ENCODE measurements around the gene LRPPRC. TPM values are rescaled to one million over a fixed set of nuclear protein-coding genes. Genes with fewer than 3 reads are reported as not detected.
"Not testable (repeated sequence)": the region's sequence is repeated elsewhere in the genome, so short reads cannot be mapped to it uniquely, and the experiment has no call there.

The LRPPRC gene
- total RNA-seq, 6 experiments from 2014 or later: 39.6 to 53.8 (median 45.5) TPM

GRCh38 chr2:44038277-44038676 lies 42.5 kb upstream of the LRPPRC start:
- Histone ChIP-seq H3K36me3 (no peaks in the 10 kb centered on the region), H3K4me1 (no peaks in the 10 kb centered on the region), H3K4me3 (no peak overlapping the region), H3K27me3 (no peaks in the 10 kb centered on the region), H3K9me3 (no peaks in the 10 kb centered on the region), H3K27ac (no peak overlapping the region)
- 71% methylated on average over 6 of the region's 6 CpGs for WGBS (ENCODE audit: insufficient coverage, low coverage, low lambda C conversion rate, missing lambda C conversion rate)
- DNase-seq: no peak
- ATAC-seq: no peak
- intact Hi-C loops (cut with DNase I): no loop called here
- no peak for TF ChIP-seq CTCF (IDR thresholded peaks at IDR 0.05)
- TF ChIP-seq POLR2A (IDR thresholded peaks at IDR 0.05): no peak

GRCh38 chr2:44037221-44037620 lies 41.4 kb upstream of the LRPPRC start:
- H3K36me3 ChIP-seq: no peaks in the 10 kb centered on the region
- TF ChIP-seq POLR2A (IDR thresholded peaks at IDR 0.05) (no peak), CTCF (IDR thresholded peaks at IDR 0.05) (no peak)
- WGBS (ENCODE audit: insufficient coverage, low coverage, low lambda C conversion rate, missing lambda C conversion rate): 83% methylated on average over 2 of the region's 2 CpGs
- no peaks in the 10 kb centered on the region for H3K9me3 ChIP-seq
- ATAC-seq: no peak
- H3K4me3 ChIP-seq: no peak overlapping the region
- no peaks in the 10 kb centered on the region for H3K27me3 ChIP-seq
- intact Hi-C loops (cut with DNase I): no loop called here
- DNase-seq: no peak
- no peak overlapping the region for H3K27ac ChIP-seq
- no peaks in the 10 kb centered on the region for H3K4me1 ChIP-seq

- Histone ChIP-seq H3K27me3 (no peaks in the 10 kb centered on the region), H3K9me3 (no peaks in the 10 kb centered on the region), H3K36me3 (no peaks in the 10 kb centered on the region), H3K27ac (no peak overlapping the region), H3K4me1 (no peaks in the 10 kb centered on the region), H3K4me3 (no peak overlapping the region)
- intact Hi-C loops (cut with DNase I): no loop called here
- ATAC-seq (no peak), DNase-seq (no peak)
- TF ChIP-seq CTCF (IDR thresholded peaks at IDR 0.05) (no peak), POLR2A (IDR thresholded peaks at IDR 0.05) (no peak)
Observed at GRCh38 chr2:44033947-44034346, 38.2 kb upstream of the LRPPRC start.

GRCh38 chr2:44027076-44027475 lies 31.3 kb upstream of the LRPPRC start:
- WGBS (ENCODE audit: insufficient coverage, low coverage, low lambda C conversion rate, missing lambda C conversion rate): 76% methylated on average over 4 of the region's 4 CpGs
- ATAC-seq; intact Hi-C loops (cut with DNase I); H3K4me1 ChIP-seq; DNase-seq; H3K27ac ChIP-seq; H3K27me3 ChIP-seq; H3K9me3 ChIP-seq; H3K36me3 ChIP-seq; H3K4me3 ChIP-seq: not testable (repeated sequence)

GRCh38 chr2:44016282-44016681 lies 20.5 kb upstream of the LRPPRC start:
- Histone ChIP-seq H3K4me1 (no peaks in the 10 kb centered on the region), H3K9me3 (no peaks in the 10 kb centered on the region), H3K27me3 (no peaks in the 10 kb centered on the region), H3K36me3 (no peaks in the 10 kb centered on the region), H3K27ac (no peak overlapping the region), H3K4me3 (no peak overlapping the region)
- 20% methylated on average over 6 of the region's 6 CpGs for WGBS (ENCODE audit: insufficient coverage, low coverage, low lambda C conversion rate, missing lambda C conversion rate)
- intact Hi-C loops (cut with DNase I): no loop called here
- no peak for TF ChIP-seq POLR2A (IDR thresholded peaks at IDR 0.05)
- TF ChIP-seq CTCF (IDR thresholded peaks at IDR 0.05): no peak
- ATAC-seq: peak in 3 of 4 donors; percentile 38 to 53 (median 52)
- peak in 1 of 3 donors; percentile 37 for DNase-seq

All from right lobe of liver (tissue), 6 donors.